Gastroesophageal sphincter (tissue), 4 donors: Measurements from ENCODE around the gene CTTN. TPM values are rescaled to one million over a fixed set of nuclear protein-coding genes. Genes with fewer than 3 reads are reported as not detected.

ENCODE experiments used
- ATAC-seq: fragments of 150-250 bp; one replicate; pipeline ENCODE4 v1.9.1; 2016; ENCODE audit warnings: mild to moderate bottlenecking, moderate library complexity
- H3K27ac ChIP-seq, 4 donors: fragments of 200-600 bp; sonication (generic) in 3 of 4; 1 replicate in 3 of 4; 2 replicates in 1 of 4; pipeline ENCODE4 v1.5.1; 2016 to 2019
- H3K27me3 ChIP-seq: fragments of 200-600 bp; sonication (generic); one replicate; pipeline ENCODE4 v1.5.1; 2019
- H3K36me3 ChIP-seq, 2 donors: fragments of 200-600 bp; sonication (generic); one replicate each; pipeline ENCODE4 v1.5.1; 2019; ENCODE audit warnings: control low read depth in 1 of 2
- H3K4me1 ChIP-seq, 3 donors: fragments of 200-600 bp; sonication (generic); 1 replicate in 2 of 3; 2 replicates in 1 of 3; pipeline ENCODE4 v1.5.1; 2016 to 2019; ENCODE audit warnings: control low read depth in 2 of 3
- H3K4me3 ChIP-seq, 2 donors: fragments of 200-600 bp; sonication (generic); one replicate each; pipeline ENCODE4 v1.5.1; 2019; ENCODE audit warnings: mild to moderate bottlenecking in 1 of 2, moderate library complexity in 1 of 2
- H3K9me3 ChIP-seq, 3 donors: fragments of 200-600 bp; sonication (generic); one replicate each; pipeline ENCODE4 v1.5.1; 2017 to 2019; ENCODE audit warnings: control low read depth in 2 of 3
- EP300 ChIP-seq: sonication (generic); formaldehyde crosslinking; IDR thresholded peaks from one replicate; pipeline ENCODE4 v1.6.1; 2017; ENCODE audit warnings: antibody characterized with exemption, mild to moderate bottlenecking
- POLR2A ChIP-seq, 2 donors: fragments of 450-650 bp; IDR thresholded peaks; one replicate each; pipeline ENCODE4 v1.6.1; 2017; ENCODE audit warnings: antibody characterized with exemption in 2 of 2, mild to moderate bottlenecking in 2 of 2, moderate library complexity in 1 of 2
- POLR2AphosphoS5 ChIP-seq: sonication (generic); formaldehyde crosslinking; IDR thresholded peaks from one replicate; pipeline ENCODE4 v1.6.1; 2017; ENCODE audit warnings: antibody characterized with exemption
- WGBS, 2 donors: methylation state at CpG; one replicate each; pipeline ENCODE4 v1.1.5; 2018; ENCODE audit warnings: low coverage in 1 of 2; 5-methylcytosine and 5-hydroxymethylcytosine counted together
- total RNA-seq, 4 donors: library from RNA; depleted of rRNA; stranded (reverse); fragments of >200 nt; gene quantifications; one replicate each; pipeline ENCODE4 v1.1.0, GENCODE V29; 2016
- TF ChIP-seq, protein P1 (sequence below), 4 experiments: fragments of 200-600 bp in 2 of 4; fragments of 450-650 bp in 2 of 4; sonication (generic) in 1 of 4; IDR thresholded peaks; one replicate each; pipeline ENCODE4 v1.5.1; 2017 to 2019; ENCODE audit warnings: antibody characterized with exemption in 4 of 4, mild to moderate bottlenecking in 2 of 4, moderate library complexity in 2 of 4

The CTTN gene
- total RNA-seq, 4 donors from 2014 or later = 164 to 316 (median 179) TPM

DNA sequence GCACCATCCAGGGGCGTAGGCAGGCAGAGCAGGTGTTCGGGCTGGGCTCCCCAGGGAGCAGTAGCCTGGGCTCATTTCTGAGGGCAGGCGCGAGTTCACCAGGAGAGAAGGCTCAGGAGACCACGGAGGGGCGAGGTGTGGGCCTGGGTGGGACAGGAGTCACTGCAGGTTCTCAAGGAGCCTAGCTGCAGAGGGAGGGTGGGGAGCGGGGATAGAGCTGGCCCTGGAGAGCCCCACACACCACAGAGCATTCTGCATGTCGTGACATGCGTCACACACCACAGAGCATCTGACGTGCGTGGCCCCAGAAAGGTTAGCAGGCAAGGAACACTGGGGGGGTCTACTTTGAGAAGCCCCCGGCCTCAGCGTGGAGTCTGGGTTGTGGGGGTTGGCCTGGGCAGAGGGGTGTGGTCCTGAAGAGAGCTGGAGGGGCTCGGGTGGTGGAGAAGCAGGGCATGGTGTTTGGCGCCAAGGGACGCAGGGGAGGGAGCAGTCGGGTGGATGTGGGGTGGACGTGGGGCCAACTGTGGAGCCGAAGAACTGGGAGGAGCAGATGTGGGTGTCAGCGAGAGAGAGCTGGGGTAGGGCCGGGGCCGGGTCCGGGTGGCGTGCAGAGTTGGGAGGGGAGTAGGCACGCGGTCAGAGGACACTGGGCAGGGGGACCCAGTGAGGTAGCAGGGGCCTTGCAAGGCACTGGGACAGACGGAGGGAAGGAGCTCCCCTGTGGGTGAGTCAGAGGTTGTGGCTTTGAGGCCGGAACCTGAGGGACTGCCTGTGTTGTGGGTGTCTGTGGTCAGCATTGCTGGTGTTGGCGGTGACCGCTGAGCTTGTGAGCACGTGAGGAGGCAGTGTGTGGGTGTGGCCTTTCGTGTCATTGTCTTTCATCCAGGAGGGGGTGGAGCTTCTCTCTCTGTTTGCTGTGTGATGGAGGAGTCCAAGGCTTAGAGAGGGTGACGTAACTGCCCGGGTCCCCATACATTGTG is 25.5 kb downstream of the CTTN start:
- Histone ChIP-seq H3K9me3 (no peaks in the 10 kb centered on the region), H3K36me3 (peaks cover 0 to 94% of the 10 kb centered on the region in 2 donors), H3K4me3 (no peak overlapping the region), H3K27me3 (no peaks in the 10 kb centered on the region), H3K4me1 (no peaks in the 10 kb centered on the region), H3K27ac (no peak overlapping the region)
- TF ChIP-seq EP300 = no peak
- TF ChIP-seq, protein P1, sequence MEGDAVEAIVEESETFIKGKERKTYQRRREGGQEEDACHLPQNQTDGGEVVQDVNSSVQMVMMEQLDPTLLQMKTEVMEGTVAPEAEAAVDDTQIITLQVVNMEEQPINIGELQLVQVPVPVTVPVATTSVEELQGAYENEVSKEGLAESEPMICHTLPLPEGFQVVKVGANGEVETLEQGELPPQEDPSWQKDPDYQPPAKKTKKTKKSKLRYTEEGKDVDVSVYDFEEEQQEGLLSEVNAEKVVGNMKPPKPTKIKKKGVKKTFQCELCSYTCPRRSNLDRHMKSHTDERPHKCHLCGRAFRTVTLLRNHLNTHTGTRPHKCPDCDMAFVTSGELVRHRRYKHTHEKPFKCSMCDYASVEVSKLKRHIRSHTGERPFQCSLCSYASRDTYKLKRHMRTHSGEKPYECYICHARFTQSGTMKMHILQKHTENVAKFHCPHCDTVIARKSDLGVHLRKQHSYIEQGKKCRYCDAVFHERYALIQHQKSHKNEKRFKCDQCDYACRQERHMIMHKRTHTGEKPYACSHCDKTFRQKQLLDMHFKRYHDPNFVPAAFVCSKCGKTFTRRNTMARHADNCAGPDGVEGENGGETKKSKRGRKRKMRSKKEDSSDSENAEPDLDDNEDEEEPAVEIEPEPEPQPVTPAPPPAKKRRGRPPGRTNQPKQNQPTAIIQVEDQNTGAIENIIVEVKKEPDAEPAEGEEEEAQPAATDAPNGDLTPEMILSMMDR (IDR thresholded peaks at IDR 0.05) = no peak
- TF ChIP-seq POLR2A (IDR thresholded peaks at IDR 0.05) = no peak
- TF ChIP-seq POLR2AphosphoS5 = no peak
- ATAC-seq = no peak
- 82 to 89% methylated on average over 13 to 18 of the region's 34 CpGs for WGBS, 2 donors

DNA sequence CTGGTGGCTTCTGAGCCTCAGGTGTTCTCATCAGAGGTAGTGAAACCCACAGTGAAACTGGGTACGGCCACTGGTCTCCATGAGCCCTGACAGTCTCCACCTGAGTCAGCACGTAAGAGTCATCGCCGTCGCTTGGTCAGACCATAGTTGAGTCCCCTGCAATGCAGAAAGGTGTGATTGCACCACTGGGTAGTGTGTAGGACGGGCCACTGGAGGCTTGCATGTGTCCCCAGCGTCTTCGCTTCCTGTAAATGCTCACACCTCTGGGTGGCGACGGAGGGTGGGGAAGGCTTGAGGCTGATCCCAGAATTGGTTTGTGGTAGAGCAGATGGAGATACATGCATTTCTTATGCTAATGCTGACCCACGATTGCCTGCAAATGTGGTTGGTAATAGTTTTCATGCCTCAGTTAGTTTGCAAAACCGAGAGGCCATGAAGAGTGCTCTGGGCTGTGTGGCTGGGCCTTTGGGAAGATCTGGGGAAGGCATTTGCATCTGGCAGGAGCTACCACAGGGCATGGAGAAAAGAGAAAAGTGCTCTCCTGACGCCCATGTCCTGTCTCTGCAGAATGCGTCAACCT is 26.5 kb downstream of the CTTN start:
- WGBS, 2 donors = 81 to 90% methylated on average over 6 to 10 of the region's 14 CpGs
- no peaks in the 10 kb centered on the region for H3K9me3 ChIP-seq
- H3K4me1 ChIP-seq = no peaks in the 10 kb centered on the region
- no peak for TF ChIP-seq EP300
- TF ChIP-seq, protein P1 (IDR thresholded peaks at IDR 0.05) = no peak
- TF ChIP-seq POLR2A (IDR thresholded peaks at IDR 0.05) = no peak
- no peak for TF ChIP-seq POLR2AphosphoS5
- H3K27ac ChIP-seq = no peak overlapping the region
- no peak for ATAC-seq
- H3K36me3 ChIP-seq = peaks cover 0 to 94% of the 10 kb centered on the region in 2 donors
- no peak overlapping the region for H3K4me3 ChIP-seq
- no peaks in the 10 kb centered on the region for H3K27me3 ChIP-seq

DNA sequence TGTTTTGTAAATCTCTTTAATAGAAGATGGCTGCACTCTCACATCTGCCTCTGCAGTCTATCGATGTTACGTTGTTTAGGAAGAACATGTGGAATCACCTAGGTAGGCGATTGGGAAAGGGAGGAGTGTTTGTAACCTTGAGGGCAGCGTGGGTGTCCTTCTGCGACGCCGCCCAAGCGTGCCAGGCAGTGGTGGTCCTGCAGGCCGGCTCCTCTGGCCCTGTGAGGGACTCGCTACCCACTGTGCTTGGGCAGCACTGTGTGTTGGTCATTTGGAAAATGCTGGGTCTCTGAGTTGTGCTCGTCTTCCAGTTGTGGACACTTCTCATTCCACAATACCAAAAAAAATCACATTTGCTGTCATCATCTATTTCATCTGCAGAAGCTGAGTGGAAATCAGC is 29.1 kb downstream of the CTTN start:
- H3K36me3 ChIP-seq = peaks cover 0 to 94% of the 10 kb centered on the region in 2 donors

DNA sequence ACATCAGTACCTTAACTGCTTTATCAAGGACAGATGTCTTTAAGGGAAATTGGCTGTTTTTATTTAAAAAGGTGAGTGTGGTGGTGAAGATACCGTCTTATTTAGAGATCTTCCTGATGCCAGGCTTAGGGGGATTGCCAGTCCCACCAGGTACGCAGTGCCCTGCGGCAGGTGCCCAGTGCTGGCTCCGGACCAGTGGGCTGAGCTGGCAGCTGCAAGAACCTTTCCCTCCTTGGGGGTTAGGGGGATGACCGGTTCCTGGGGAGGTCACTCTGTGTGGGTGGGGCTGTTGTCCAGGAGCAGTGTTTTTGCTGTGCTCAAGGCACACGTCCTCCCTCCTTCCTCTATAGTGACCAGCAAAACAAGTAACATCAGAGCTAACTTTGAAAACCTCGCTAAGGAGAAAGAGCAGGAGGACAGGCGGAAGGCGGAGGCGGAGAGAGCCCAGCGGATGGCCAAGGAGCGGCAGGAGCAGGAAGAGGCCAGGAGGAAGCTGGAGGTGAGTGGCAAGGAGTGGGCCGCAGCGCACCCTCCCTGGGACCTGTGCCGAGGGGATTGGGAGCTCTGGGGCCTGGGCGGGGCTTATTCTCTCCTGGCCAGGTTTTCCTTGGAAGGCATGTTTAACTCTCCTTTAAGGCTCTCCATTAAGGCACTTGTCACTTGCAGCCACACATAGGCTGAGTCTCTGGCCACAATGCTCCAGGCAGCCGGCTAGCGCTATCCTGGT is 30.5 kb downstream of the CTTN start:
- H3K27me3 ChIP-seq = no peaks in the 10 kb centered on the region
- ATAC-seq = no peak
- TF ChIP-seq, protein P1 (IDR thresholded peaks at IDR 0.05) = no peak
- no peak for TF ChIP-seq POLR2AphosphoS5
- no peak for TF ChIP-seq EP300
- no peak for TF ChIP-seq POLR2A (IDR thresholded peaks at IDR 0.05)
- H3K36me3 ChIP-seq = peaks cover 0 to 94% of the 10 kb centered on the region in 2 donors
- H3K4me1 ChIP-seq = no peaks in the 10 kb centered on the region
- 88 to 100% methylated on average over 1 to 8 of the region's 18 CpGs for WGBS, 2 donors
- no peak overlapping the region for H3K4me3 ChIP-seq
- H3K27ac ChIP-seq = no peak overlapping the region
- H3K9me3 ChIP-seq = no peaks in the 10 kb centered on the region

More for the DNA sequence above, 29.1 kb downstream of the CTTN start:
- 90% methylated on average over 3 of the region's 11 CpGs; no CpG with 5 or more reads in 1 of the 2 donors for WGBS, 2 donors
- no peaks in the 10 kb centered on the region for H3K9me3 ChIP-seq
- H3K27ac ChIP-seq = no peak overlapping the region
- no peak overlapping the region for H3K4me3 ChIP-seq
- no peaks in the 10 kb centered on the region for H3K4me1 ChIP-seq
- no peak for ATAC-seq
- TF ChIP-seq, protein P1 (IDR thresholded peaks at IDR 0.05) = no peak
- TF ChIP-seq POLR2A (IDR thresholded peaks at IDR 0.05) (no peak), POLR2AphosphoS5 (no peak), EP300 (no peak)
- H3K27me3 ChIP-seq = no peaks in the 10 kb centered on the region
